ENCODE results near the gene NDN.

Gene NDN

DNA sequence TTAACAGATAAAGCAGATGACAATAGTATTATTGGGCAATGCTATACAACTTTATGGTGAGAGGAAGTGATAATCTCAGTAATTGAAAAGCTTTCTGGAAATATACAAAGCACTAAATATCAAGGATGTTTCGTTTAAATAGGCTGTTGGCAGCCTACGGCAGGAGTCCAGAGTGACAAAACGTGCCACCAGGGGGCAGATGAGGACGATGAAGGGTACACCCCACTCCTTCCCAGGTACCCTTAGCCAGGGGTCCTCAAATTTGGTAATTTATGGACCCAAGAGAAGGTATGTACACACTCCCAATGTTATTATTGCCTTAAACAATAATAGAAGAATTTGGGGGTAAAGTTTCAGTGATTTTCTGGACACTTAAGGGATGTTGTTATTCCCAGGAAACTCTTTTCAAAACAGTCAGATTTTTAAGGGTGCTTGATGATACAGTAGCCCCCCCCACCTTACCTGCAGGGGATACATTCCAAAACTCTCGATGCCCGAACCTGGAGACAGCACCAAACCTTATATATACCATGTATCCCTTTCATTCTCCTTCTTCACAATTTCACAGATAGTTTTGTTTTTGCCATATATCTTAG lies 38.1 kb downstream of the NDN start:
- no peak overlapping the region for H3K27ac Mint-ChIP-seq
- no peaks in the 10 kb centered on the region for H3K4me1 Mint-ChIP-seq (ENCODE audit: low read depth in 2 of 2)
- DNase-seq (no peak), ATAC-seq (replicated peaks) (no peak)
- H3K36me3 Mint-ChIP-seq (ENCODE audit: insufficient read depth), result no peaks in the 10 kb centered on the region
- H3K27me3 Mint-ChIP-seq, result peaks cover 0 to 6% of the 10 kb centered on the region in 2 donors
- H3K4me3 Mint-ChIP-seq, result no peak overlapping the region
- no peaks in the 10 kb centered on the region for H3K9me3 Mint-ChIP-seq

DNA sequence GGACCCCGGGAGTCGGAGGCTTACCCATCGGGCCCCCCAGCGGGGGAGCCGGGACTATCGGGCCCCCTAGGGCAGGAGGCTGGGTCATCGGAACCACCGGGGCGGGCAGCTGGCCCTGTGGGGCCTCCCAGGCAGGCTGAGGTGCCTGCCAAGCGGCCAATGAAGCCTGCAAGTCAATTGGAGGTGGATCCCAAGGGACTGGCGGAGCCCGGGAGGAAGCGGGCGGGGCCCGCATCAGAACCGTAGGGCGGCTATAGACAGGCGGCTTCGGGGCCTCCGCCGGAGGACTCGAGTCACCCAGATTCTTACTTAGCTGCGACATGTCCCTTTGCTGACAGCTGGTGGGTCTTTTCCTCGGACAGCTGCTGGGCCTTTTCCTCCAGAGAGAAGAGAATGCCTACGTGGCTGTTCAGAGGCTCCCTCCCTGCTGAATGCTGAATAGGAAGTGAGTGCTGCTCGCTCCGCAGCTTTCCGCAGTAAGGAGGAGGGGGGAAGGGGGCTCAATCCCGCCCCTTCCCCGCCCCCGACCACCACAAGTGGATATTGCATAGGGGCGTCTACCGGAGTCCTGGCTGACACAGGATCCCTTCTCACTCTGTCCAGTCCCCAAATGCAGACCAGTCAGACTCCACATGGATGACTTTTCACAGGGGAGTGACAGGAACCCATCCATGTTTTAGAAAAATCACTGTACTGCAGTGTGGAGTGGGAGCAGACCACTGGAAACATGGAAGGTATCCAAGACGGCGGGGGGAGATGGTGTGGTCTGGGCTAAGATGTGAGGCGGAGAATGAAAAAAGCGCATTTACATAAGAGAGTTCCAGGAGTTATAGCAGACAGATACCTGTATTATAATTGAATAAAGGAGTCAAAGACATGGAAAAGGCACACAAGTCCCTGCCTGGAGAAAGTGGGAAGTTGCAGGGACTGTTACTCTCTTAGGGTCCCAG lies 39.4 kb downstream of the NDN start, which contains the start of gene MAGEL2:
Gene MAGEL2, minus strand, starts transcription at position 447 of the 950 bp plus-strand sequence. Its CDS starts 125 bp downstream, at position 322.
- H3K4me3 Mint-ChIP-seq, result no peak within 1 kb of the TSS
- no peaks in the 10 kb centered on the region for H3K9me3 Mint-ChIP-seq
- DNase-seq, result no peak
- peaks cover 0 to 12% of the 10 kb centered on the region in 2 donors for H3K27me3 Mint-ChIP-seq
- H3K36me3 Mint-ChIP-seq (ENCODE audit: insufficient read depth), result no peaks in the 10 kb centered on the region
- ATAC-seq (replicated peaks), result no peak
- H3K4me1 Mint-ChIP-seq (ENCODE audit: low read depth in 2 of 2), result no peaks in the 10 kb centered on the region
- no peak within 1 kb of the TSS for H3K27ac Mint-ChIP-seq

- Mint-ChIP-seq H3K4me3 (no peak overlapping the region), H3K36me3 (ENCODE audit: insufficient read depth) (no peaks in the 10 kb centered on the region), H3K27ac (no peak overlapping the region), H3K4me1 (ENCODE audit: low read depth in 2 of 2) (no peaks in the 10 kb centered on the region), H3K9me3 (no peaks in the 10 kb centered on the region), H3K27me3 (peaks cover 0 to 12% of the 10 kb centered on the region in 2 donors)
- DNase-seq (no peak), ATAC-seq (replicated peaks) (no peak)
Measured at GRCh38 chr15:23647001-23647295, 40.2 kb downstream of the NDN start.

DNA sequence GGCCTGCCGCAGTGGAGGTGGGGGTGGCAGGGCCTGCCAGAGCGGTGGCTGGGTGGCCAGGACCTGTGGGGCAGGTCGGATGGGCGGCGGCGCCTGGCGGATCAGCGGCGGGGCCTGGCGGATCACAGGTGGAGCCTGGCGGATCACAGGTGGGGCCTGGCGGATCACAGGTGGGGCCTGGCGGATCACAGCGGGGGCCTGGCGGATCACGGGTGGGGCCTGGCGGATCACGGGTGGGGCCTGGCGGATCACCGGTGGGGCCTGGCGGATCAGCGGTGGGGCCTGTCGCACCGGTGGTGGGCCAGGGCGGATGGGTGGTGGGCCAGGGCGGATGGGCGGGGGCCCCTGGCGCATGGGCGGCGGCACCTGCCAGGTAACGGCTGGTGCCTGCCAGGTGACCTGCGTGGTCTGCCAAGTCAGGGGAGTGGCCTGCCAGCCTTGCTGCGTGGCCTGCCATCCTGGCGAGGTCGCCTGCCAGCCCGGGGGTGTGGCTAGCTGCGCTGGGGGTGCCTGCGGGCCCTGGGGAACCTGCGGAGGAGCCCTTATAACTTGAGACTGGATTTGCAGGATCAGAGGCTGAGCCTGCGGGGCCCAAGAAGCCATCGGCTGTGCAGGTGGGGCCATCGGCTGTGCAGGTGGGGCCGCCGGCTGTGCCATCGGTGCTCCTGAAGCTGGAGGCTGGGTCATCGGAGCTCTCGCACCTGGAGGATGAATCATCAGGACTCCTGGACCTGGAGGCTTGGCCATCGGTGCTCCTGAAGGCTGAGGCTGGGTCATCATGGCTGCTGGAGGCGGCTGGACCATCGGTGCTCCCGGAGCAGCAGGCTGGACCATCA lies 40.7 kb downstream of the NDN start:
- ATAC-seq (replicated peaks) (no peak), DNase-seq (no peak)
- Mint-ChIP-seq H3K36me3 (ENCODE audit: insufficient read depth) (no peaks in the 10 kb centered on the region), H3K4me3 (no peak overlapping the region), H3K27ac (no peak overlapping the region), H3K9me3 (no peaks in the 10 kb centered on the region), H3K4me1 (ENCODE audit: low read depth in 2 of 2) (no peaks in the 10 kb centered on the region), H3K27me3 (peaks cover 0 to 12% of the 10 kb centered on the region in 2 donors)

- H3K9me3 Mint-ChIP-seq, result no peaks in the 10 kb centered on the region
- no peak overlapping the region for H3K27ac Mint-ChIP-seq
Measured at GRCh38 chr15:23645371-23646164, 41.5 kb downstream of the NDN start.

GRCh38 chr15:23644829-23645228 lies 42.3 kb downstream of the NDN start:
- Mint-ChIP-seq H3K9me3 (no peaks in the 10 kb centered on the region), H3K4me3 (no peak overlapping the region), H3K27ac (no peak overlapping the region), H3K27me3 (peaks cover 0 to 12% of the 10 kb centered on the region in 2 donors), H3K36me3 (ENCODE audit: insufficient read depth) (no peaks in the 10 kb centered on the region), H3K4me1 (ENCODE audit: low read depth in 2 of 2) (no peaks in the 10 kb centered on the region)
- ATAC-seq (replicated peaks), result no peak
- DNase-seq, result no peak

More at GRCh38 chr15:23645371-23646164, 41.5 kb downstream of the NDN start:
- Mint-ChIP-seq H3K4me3 (no peak overlapping the region), H3K27me3 (peaks cover 0 to 12% of the 10 kb centered on the region in 2 donors), H3K36me3 (ENCODE audit: insufficient read depth) (no peaks in the 10 kb centered on the region), H3K4me1 (ENCODE audit: low read depth in 2 of 2) (no peaks in the 10 kb centered on the region)
- no peak for ATAC-seq (replicated peaks)
- DNase-seq, result no peak

GRCh38 chr15:23642413-23643044 lies 44.6 kb downstream of the NDN start:
- H3K36me3 Mint-ChIP-seq (ENCODE audit: insufficient read depth), result no peaks in the 10 kb centered on the region
- DNase-seq, result peak in 1 of 3 experiments; percentile 8

More at GRCh38 chr15:23642413-23643044, 44.6 kb downstream of the NDN start:
- Mint-ChIP-seq H3K27ac (no peak overlapping the region), H3K4me1 (ENCODE audit: low read depth in 2 of 2) (no peaks in the 10 kb centered on the region), H3K27me3 (peaks cover 0 to 12% of the 10 kb centered on the region in 2 donors), H3K4me3 (no peak overlapping the region), H3K9me3 (no peaks in the 10 kb centered on the region)
- ATAC-seq (replicated peaks), result no peak
